ENCODE measurements around the gene CPNE8. TPM values are rescaled to one million over a fixed set of nuclear protein-coding genes. Genes with fewer than 3 reads are reported as not detected.

The CPNE8 gene
- total and polyA plus RNA-seq, 2 donors (not counting 1 experiment from before 2014, with no cell fraction given) = 1.5 to 1.6 TPM

- H3K4me3 Mint-ChIP-seq = no peak overlapping the region
- H3K9ac ChIP-seq (ENCODE audit: low read length) = no peak overlapping the region
- H3K27me3 Mint-ChIP-seq = no peaks in the 10 kb centered on the region
- POLR2A ChIA-PET = no interaction called here
- no peak overlapping the region for H3K27ac ChIP-seq (ENCODE audit: low read length in 2 of 2)
- no peaks in the 10 kb centered on the region for H3K79me2 ChIP-seq (ENCODE audit: control insufficient read depth, insufficient read depth, low read length)
- CTCF ChIA-PET = no interaction called here
- no peaks in the 10 kb centered on the region for H3K4me1 ChIP-seq (ENCODE audit: control insufficient read depth in 2 of 2, insufficient read depth in 2 of 2, low read length in 2 of 2)
- no peak overlapping the region for H3K27ac Mint-ChIP-seq
- no peak overlapping the region for H2AFZ ChIP-seq (ENCODE audit: insufficient read depth, low read depth, low read length, poor library complexity, severe bottlenecking)
- H3K4me3 ChIP-seq (ENCODE audit: control extremely low read depth in 1 of 5, extremely low read depth in 1 of 5, insufficient read depth in 1 of 5, low read depth in 2 of 5, low read length in 4 of 5) = no peak overlapping the region
- H4K20me1 ChIP-seq (ENCODE audit: control insufficient read depth, insufficient read depth, low read length, poor library complexity, severe bottlenecking) = no peaks in the 10 kb centered on the region
- no CpG with 5 or more reads among the region's 1 CpG for WGBS (ENCODE audit: insufficient coverage)
- H3K36me3 ChIP-seq (replicated peaks in 1 of 2; ENCODE audit: control extremely low read depth in 1 of 2, control insufficient read depth in 1 of 2, extremely low read depth in 1 of 2, insufficient read depth in 2 of 2, low read length in 1 of 2) = no peaks in the 10 kb centered on the region
- TF ChIP-seq EZH2 (IDR thresholded peaks at IDR 0.05; ENCODE audit: borderline replicate concordance, insufficient read depth, low read depth, low read length, poor library complexity, severe bottlenecking) = no peak
- TF ChIP-seq, protein P1, sequence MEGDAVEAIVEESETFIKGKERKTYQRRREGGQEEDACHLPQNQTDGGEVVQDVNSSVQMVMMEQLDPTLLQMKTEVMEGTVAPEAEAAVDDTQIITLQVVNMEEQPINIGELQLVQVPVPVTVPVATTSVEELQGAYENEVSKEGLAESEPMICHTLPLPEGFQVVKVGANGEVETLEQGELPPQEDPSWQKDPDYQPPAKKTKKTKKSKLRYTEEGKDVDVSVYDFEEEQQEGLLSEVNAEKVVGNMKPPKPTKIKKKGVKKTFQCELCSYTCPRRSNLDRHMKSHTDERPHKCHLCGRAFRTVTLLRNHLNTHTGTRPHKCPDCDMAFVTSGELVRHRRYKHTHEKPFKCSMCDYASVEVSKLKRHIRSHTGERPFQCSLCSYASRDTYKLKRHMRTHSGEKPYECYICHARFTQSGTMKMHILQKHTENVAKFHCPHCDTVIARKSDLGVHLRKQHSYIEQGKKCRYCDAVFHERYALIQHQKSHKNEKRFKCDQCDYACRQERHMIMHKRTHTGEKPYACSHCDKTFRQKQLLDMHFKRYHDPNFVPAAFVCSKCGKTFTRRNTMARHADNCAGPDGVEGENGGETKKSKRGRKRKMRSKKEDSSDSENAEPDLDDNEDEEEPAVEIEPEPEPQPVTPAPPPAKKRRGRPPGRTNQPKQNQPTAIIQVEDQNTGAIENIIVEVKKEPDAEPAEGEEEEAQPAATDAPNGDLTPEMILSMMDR (IDR thresholded peaks at IDR 0.05) = no peak
- intact Hi-C loops (cut with micrococcal nuclease) = no loop called here
- H3K9me3 Mint-ChIP-seq (ENCODE audit: insufficient read depth) = no peaks in the 10 kb centered on the region
- no peaks in the 10 kb centered on the region for H3K4me1 Mint-ChIP-seq
- no peaks in the 10 kb centered on the region for H3K9me3 ChIP-seq (ENCODE audit: control extremely low read depth in 1 of 3, control insufficient read depth in 2 of 3, insufficient read depth in 1 of 3, low read length in 2 of 3)
- ATAC-seq (ENCODE audit: low read depth) (no peak), DNase-seq (no peak)
- no peaks in the 10 kb centered on the region for H3K27me3 ChIP-seq (replicated peaks in 1 of 4; ENCODE audit: control extremely low read depth in 1 of 4, control insufficient read depth in 3 of 4, insufficient read depth in 4 of 4, low read length in 3 of 4)
- H3K4me2 ChIP-seq (replicated peaks; ENCODE audit: low read depth, low read length, poor library complexity, severe bottlenecking) = no peak overlapping the region
These were observed 197.7 kb downstream of the CPNE8 start for GRCh38 chr12:38707648-38708047.

- Histone ChIP-seq H3K4me3 (ENCODE audit: control extremely low read depth in 1 of 5, extremely low read depth in 1 of 5, insufficient read depth in 1 of 5, low read depth in 2 of 5, low read length in 4 of 5) (no peak overlapping the region), H3K36me3 (replicated peaks in 1 of 2; ENCODE audit: control extremely low read depth in 1 of 2, control insufficient read depth in 1 of 2, extremely low read depth in 1 of 2, insufficient read depth in 2 of 2, low read length in 1 of 2) (no peaks in the 10 kb centered on the region), H3K4me1 (ENCODE audit: control insufficient read depth in 2 of 2, insufficient read depth in 2 of 2, low read length in 2 of 2) (no peaks in the 10 kb centered on the region), H3K27me3 (replicated peaks in 1 of 4; ENCODE audit: control extremely low read depth in 1 of 4, control insufficient read depth in 3 of 4, insufficient read depth in 4 of 4, low read length in 3 of 4) (no peaks in the 10 kb centered on the region), H3K27ac (ENCODE audit: low read length in 2 of 2) (no peak overlapping the region), H4K20me1 (ENCODE audit: control insufficient read depth, insufficient read depth, low read length, poor library complexity, severe bottlenecking) (no peaks in the 10 kb centered on the region), H3K9me3 (ENCODE audit: control extremely low read depth in 1 of 3, control insufficient read depth in 2 of 3, insufficient read depth in 1 of 3, low read length in 2 of 3) (no peaks in the 10 kb centered on the region), H2AFZ (ENCODE audit: insufficient read depth, low read depth, low read length, poor library complexity, severe bottlenecking) (no peak overlapping the region), H3K79me2 (ENCODE audit: control insufficient read depth, insufficient read depth, low read length) (no peaks in the 10 kb centered on the region), H3K9ac (ENCODE audit: low read length) (no peak overlapping the region), H3K4me2 (replicated peaks; ENCODE audit: low read depth, low read length, poor library complexity, severe bottlenecking) (no peak overlapping the region)
- no peaks in the 10 kb centered on the region for H3K4me1 Mint-ChIP-seq
- no peaks in the 10 kb centered on the region for H3K27me3 Mint-ChIP-seq
- intact Hi-C loops (cut with micrococcal nuclease) = no loop called here
- WGBS (ENCODE audit: insufficient coverage) = no CpG with 5 or more reads among the region's 1 CpG
- no peak for ATAC-seq (ENCODE audit: low read depth)
- ChIA-PET POLR2A (no interaction called here), CTCF (no interaction called here)
- TF ChIP-seq, protein P1 (IDR thresholded peaks at IDR 0.05) = no peak
- TF ChIP-seq EZH2 (IDR thresholded peaks at IDR 0.05; ENCODE audit: borderline replicate concordance, insufficient read depth, low read depth, low read length, poor library complexity, severe bottlenecking) = no peak
- no peak overlapping the region for H3K4me3 Mint-ChIP-seq
- no peak for DNase-seq
- peaks cover 2% of the 10 kb centered on the region for H3K9me3 Mint-ChIP-seq (ENCODE audit: insufficient read depth)
- H3K27ac Mint-ChIP-seq = no peak overlapping the region
These were observed 208.1 kb downstream of the CPNE8 start for GRCh38 chr12:38697289-38697688.

All from B cell (primary cell).